Endothelial cell of umbilical vein (primary cell): ENCODE results near the gene MAGEB17. TPM values are rescaled to one million over a fixed set of nuclear protein-coding genes. Genes with fewer than 3 reads are reported as not detected.

Experiments used
- BruUV-seq: library from RNA; stranded (reverse); fragments of 400-500 nt; replicated peaks from 2 replicates; lab custom pipeline; 2021; lab: Mats Ljungman, UMichigan
- CTCF ChIA-PET: fragments of 300-600, 350-600 bp; sonication (Branson Sonifier 250); formaldehyde crosslinking; loops from one replicate; lab custom pipeline; 2021; ENCODE audit warnings: antibody characterized with exemption, inconsistent platforms; lab: Charles Lee
- POLR2A ChIA-PET: fragments of 300-600, 350-600 bp; sonication (Branson Sonifier 250); formaldehyde crosslinking; loops from one replicate; lab custom pipeline; 2021; ENCODE audit warnings: antibody characterized with exemption, inconsistent platforms; lab: Charles Lee
- DNase-seq: peaks from one replicate; pipeline ENCODE4 v3.0.0-alpha.2; 2011; ENCODE audit warnings: low read depth, low spot score
- FAIRE-seq: peaks from 2 replicates; lab custom pipeline; 2011; peaks lifted over from hg19 to GRCh38; lab: Jason Lieb, UNC
- H2AFZ ChIP-seq: 2 replicates; pipeline ENCODE4 v1.6.0; 2012; ENCODE audit warnings: low read depth, low read length, control low read depth, inconsistent platforms
- H3K27ac ChIP-seq: 2 replicates; pipeline ENCODE4 v1.5.1; 2011; ENCODE audit warnings: low read depth, mild to moderate bottlenecking, control low read depth, low read length, moderate library complexity; ENCODE audit not compliant: insufficient read depth
- H3K27me3 ChIP-seq, 2 experiments: 2 replicates each; pipeline versions ENCODE4 v1.6.0 to v1.6.1; 2011; ENCODE audit warnings: low read length in 2 of 2, mixed read lengths in 1 of 2; ENCODE audit not compliant: control insufficient read depth in 2 of 2, insufficient read depth in 2 of 2
- H3K36me3 ChIP-seq, 2 experiments: 2 replicates in 1 of 2; 3 replicates in 1 of 2; pipeline ENCODE4 v1.5.1; 2011; ENCODE audit warnings: low read length in 2 of 2, mild to moderate bottlenecking in 1 of 2, moderate library complexity in 1 of 2; ENCODE audit not compliant: control insufficient read depth in 2 of 2, insufficient read depth in 2 of 2; ENCODE audit errors: extremely low read depth in 1 of 2
- H3K4me1 ChIP-seq: 3 replicates; pipeline ENCODE4 v1.5.1; 2011; ENCODE audit warnings: mild to moderate bottlenecking, low read length; ENCODE audit not compliant: control insufficient read depth, insufficient read depth; ENCODE audit errors: extremely low read depth
- H3K4me2 ChIP-seq: 2 replicates; pipeline ENCODE4 v1.6.1; 2011; ENCODE audit warnings: low read length, control low read depth, mixed read lengths; ENCODE audit not compliant: insufficient read depth
- H3K4me3 ChIP-seq, 3 experiments: fragments of 200-600 bp in 1 of 3; sonication (generic), shearing (Covaris generic) in 1 of 3; replicated peaks in 1 of 3; 2 replicates each; pipeline ENCODE4 v1.5.1; 2011 to 2016; ENCODE audit warnings: control low read depth in 3 of 3, low read length in 3 of 3, mild to moderate bottlenecking in 2 of 3, inconsistent platforms in 1 of 3, low read depth in 1 of 3, moderate library complexity in 1 of 3; ENCODE audit not compliant: insufficient read depth in 1 of 3
- H3K79me2 ChIP-seq: 2 replicates; pipeline ENCODE4 v1.6.0; 2012; ENCODE audit warnings: low read length, inconsistent platforms; ENCODE audit not compliant: control insufficient read depth, insufficient read depth
- H3K9ac ChIP-seq: replicated peaks from 2 replicates; pipeline ENCODE3; 2011; ENCODE audit warnings: low read length, control low read depth; ENCODE audit not compliant: insufficient read depth; ENCODE audit errors: extremely low read depth
- H3K9me1 ChIP-seq: replicated peaks from 3 replicates; pipeline ENCODE4 v1.6.0; 2011; ENCODE audit warnings: mild to moderate bottlenecking, low read length; ENCODE audit not compliant: control insufficient read depth, insufficient read depth; ENCODE audit errors: extremely low read depth
- H3K9me3 ChIP-seq: replicated peaks from 2 replicates; pipeline ENCODE4 v1.5.1; 2012; ENCODE audit warnings: low read length, inconsistent platforms; ENCODE audit not compliant: control insufficient read depth, insufficient read depth
- H4K20me1 ChIP-seq: replicated peaks from 2 replicates; pipeline ENCODE3; 2011; ENCODE audit warnings: mild to moderate bottlenecking, low read length; ENCODE audit not compliant: control insufficient read depth, insufficient read depth; ENCODE audit errors: extremely low read depth
- CTCF ChIP-seq, 2 donors: IDR thresholded peaks; 1 replicate in 1 of 2; 2 replicates in 1 of 2; pipeline ENCODE4 v1.5.1; 2011; ENCODE audit warnings: low read length in 2 of 2, mild to moderate bottlenecking in 2 of 2, moderate library complexity in 2 of 2, control low read depth in 1 of 2, inconsistent platforms in 1 of 2, low read depth in 1 of 2; ENCODE audit not compliant: insufficient read depth in 1 of 2; ENCODE audit errors: extremely low read depth in 1 of 2
- EZH2 ChIP-seq: IDR thresholded peaks from 2 replicates; pipeline ENCODE4 v1.6.1; 2012; ENCODE audit warnings: borderline replicate concordance, low read depth, mild to moderate bottlenecking, moderate library complexity, low read length, inconsistent platforms; ENCODE audit not compliant: severe bottlenecking
- FOS ChIP-seq: IDR thresholded peaks from 2 replicates; pipeline ENCODE4 v1.6.1; 2011; ENCODE audit warnings: mild to moderate bottlenecking, low read length, moderate library complexity, borderline replicate concordance; ENCODE audit not compliant: insufficient read depth
- GATA2 ChIP-seq: IDR thresholded peaks from 2 replicates; pipeline ENCODE4 v1.7.0; 2011; ENCODE audit warnings: low read depth, mild to moderate bottlenecking, moderate library complexity, mixed read lengths, low read length; ENCODE audit not compliant: insufficient read length, insufficient read depth
- JUN ChIP-seq: IDR thresholded peaks from 2 replicates; pipeline ENCODE4 v1.6.1; 2011; ENCODE audit warnings: borderline replicate concordance, low read depth; ENCODE audit not compliant: insufficient read length, insufficient read depth
- MYC ChIP-seq: IDR thresholded peaks from one replicate; pipeline ENCODE4 v1.6.1; 2011; ENCODE audit warnings: mild to moderate bottlenecking, low read depth, low read length
- POLR2A ChIP-seq: IDR thresholded peaks from 2 replicates; pipeline ENCODE4 v1.6.1; 2012; ENCODE audit warnings: low read depth, mild to moderate bottlenecking, control low read depth, low read length
- POLR2AphosphoS5 ChIP-seq: IDR thresholded peaks from 2 replicates; pipeline ENCODE4 v1.6.1; 2012; ENCODE audit warnings: low read depth, mild to moderate bottlenecking, control low read depth, low read length, moderate library complexity; ENCODE audit not compliant: insufficient read depth
- dilution Hi-C: fragments of 300-500 bp; cut with MboI; formaldehyde crosslinking; loops from one replicate; pipeline ENCODE4 v1.15.0; 2019; ENCODE audit warnings: low sequenced_read_pairs; ENCODE audit not compliant: extremely low pct_ligation_motif_present
- intact Hi-C: fragments of 100-400 bp; cut with micrococcal nuclease; formaldehyde crosslinking; loops from one replicate; pipeline ENCODE4 v1.10.0; 2022
- polyA plus RNA-seq, 4 experiments: library from polyadenylated mRNA; depleted of rRNA in 3 of 4; stranded (reverse) in 3 of 4; unstranded in 1 of 4; fragments of >200 nt; gene quantifications; 2 replicates each; pipeline versions ENCODE4 v1.2.1 to v1.2.3, GENCODE V29; 2011 to 2012; ENCODE audit warnings: missing spikeins in 1 of 4
- total RNA-seq: library from RNA; stranded (reverse); gene quantifications from 2 replicates; pipeline ENCODE4 v1.2.3, GENCODE V29; 2021
- TF ChIP-seq, protein P1 (sequence below): IDR thresholded peaks from 2 replicates; pipeline ENCODE4 v1.6.1; 2011; ENCODE audit not compliant: insufficient read depth, insufficient read length

MAGEB17 gene
- total and polyA plus RNA-seq, 2 donors (not counting 3 experiments of a cell fraction or from before 2014, with no cell fraction given), result not detected

DNA sequence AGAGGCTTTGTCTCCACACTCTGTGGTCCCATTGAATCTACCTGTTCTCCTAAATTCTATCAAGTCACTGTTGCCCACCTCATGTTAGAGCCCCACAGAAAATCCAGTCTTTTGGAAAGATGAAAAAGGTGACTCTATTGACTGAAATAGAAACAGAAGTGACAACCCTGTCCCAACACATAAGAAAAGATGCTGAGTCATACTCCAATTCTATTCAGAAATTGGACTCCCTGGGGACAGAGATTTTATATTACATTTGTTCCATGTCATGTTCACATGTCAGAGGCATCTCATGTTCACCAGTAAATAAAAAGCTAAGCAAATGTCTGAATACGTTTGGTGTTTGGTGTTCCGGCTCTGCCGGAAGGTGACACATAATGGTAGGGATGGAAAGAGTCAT is 46.9 kb upstream of the MAGEB17 start:
- H3K4me2 ChIP-seq, result no peak overlapping the region
- H3K4me1 ChIP-seq, result no peaks in the 10 kb centered on the region
- BruUV-seq, result no TSS peak
- no peak overlapping the region for H3K4me3 ChIP-seq
- TF ChIP-seq JUN, result no peak
- TF ChIP-seq, protein P1, sequence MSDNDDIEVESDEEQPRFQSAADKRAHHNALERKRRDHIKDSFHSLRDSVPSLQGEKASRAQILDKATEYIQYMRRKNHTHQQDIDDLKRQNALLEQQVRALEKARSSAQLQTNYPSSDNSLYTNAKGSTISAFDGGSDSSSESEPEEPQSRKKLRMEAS, result no peak
- TF ChIP-seq GATA2, result no peak
- TF ChIP-seq EZH2, result no peak
- TF ChIP-seq MYC, result no peak
- no peak for TF ChIP-seq POLR2A
- TF ChIP-seq FOS, result no peak
- no peak for TF ChIP-seq POLR2AphosphoS5
- TF ChIP-seq CTCF (IDR thresholded peaks at IDR 0.05; ENCODE audit: extremely low read depth in 1 of 2, insufficient read depth in 1 of 2, low read depth in 1 of 2, low read length in 2 of 2), result no peak
- intact Hi-C loops, result loop anchor here (10.0 kb wide), 1 partner anchor 324 kb away; no protein-coding TSS in a partner anchor
- dilution Hi-C loops, result no loop called here
- H3K36me3 ChIP-seq, result no peaks in the 10 kb centered on the region
- H3K9ac ChIP-seq, result no peak overlapping the region
- FAIRE-seq (no peak), DNase-seq (no peak)
- POLR2A ChIA-PET, result no interaction called here
- H4K20me1 ChIP-seq, result no peaks in the 10 kb centered on the region
- CTCF ChIA-PET, result no interaction called here
- H3K79me2 ChIP-seq, result no peaks in the 10 kb centered on the region
- peaks cover 0 to 5% of the 10 kb centered on the region in 2 experiments for H3K27me3 ChIP-seq
- H3K27ac ChIP-seq, result no peak overlapping the region
- H2AFZ ChIP-seq, result no peak overlapping the region
- no peaks in the 10 kb centered on the region for H3K9me3 ChIP-seq
- H3K9me1 ChIP-seq, result no peaks in the 10 kb centered on the region
